GM12878 (cell line): Measurements from ENCODE around the gene USH2A.

Experiments used
- CHD4 ChIP-seq: fragments of 200-600 bp; sonication (generic); IDR thresholded peaks from 2 replicates; pipeline ENCODE4 v1.6.1; 2016; ENCODE audit warnings: mild to moderate bottlenecking
- CREB1 ChIP-seq: IDR thresholded peaks from 2 replicates; pipeline ENCODE4 v1.6.1; 2012; ENCODE audit warnings: low read depth, mild to moderate bottlenecking, inconsistent platforms
- PBX3 ChIP-seq: IDR thresholded peaks from 2 replicates; pipeline ENCODE4 v1.6.1; 2011; ENCODE audit warnings: mild to moderate bottlenecking, low read depth, low read length, moderate library complexity; ENCODE audit not compliant: insufficient replicate concordance
- POLR2A ChIP-seq: IDR thresholded peaks from 2 replicates; pipeline ENCODE4 v1.6.1; 2011; ENCODE audit warnings: low read depth, mild to moderate bottlenecking, low read length
- SP1 ChIP-seq: IDR thresholded peaks from one replicate; pipeline ENCODE4 v1.6.1; 2011; ENCODE audit warnings: low read depth, low read length
- TCF7 ChIP-seq: IDR thresholded peaks from 2 replicates; pipeline ENCODE4 v1.6.1; 2014; ENCODE audit warnings: antibody characterized with exemption, borderline replicate concordance
- ZNF274 ChIP-seq: IDR thresholded peaks from one replicate; pipeline ENCODE4 v1.8.0; 2011; ENCODE audit not compliant: insufficient read length, insufficient read depth

- TF ChIP-seq CREB1 (no peak), CHD4 (no peak), SP1 (no peak), POLR2A (no peak), TCF7 (no peak), ZNF274 (no peak), PBX3 (no peak)
Measured at GRCh38 chr1:216237927-216238542, 185.2 kb downstream of the USH2A start.
